NCI-H1092 (cell line): ENCODE data around the gene RAI14.
"Not testable (repeated sequence)": the region's sequence is repeated elsewhere in the genome, so short reads cannot be mapped to it uniquely, and the experiment has no call there.

Experiments
- DNase-seq: peaks from one replicate; lab custom pipeline; 2025; lab: John Stamatoyannopoulos, UW

Gene RAI14

DNA sequence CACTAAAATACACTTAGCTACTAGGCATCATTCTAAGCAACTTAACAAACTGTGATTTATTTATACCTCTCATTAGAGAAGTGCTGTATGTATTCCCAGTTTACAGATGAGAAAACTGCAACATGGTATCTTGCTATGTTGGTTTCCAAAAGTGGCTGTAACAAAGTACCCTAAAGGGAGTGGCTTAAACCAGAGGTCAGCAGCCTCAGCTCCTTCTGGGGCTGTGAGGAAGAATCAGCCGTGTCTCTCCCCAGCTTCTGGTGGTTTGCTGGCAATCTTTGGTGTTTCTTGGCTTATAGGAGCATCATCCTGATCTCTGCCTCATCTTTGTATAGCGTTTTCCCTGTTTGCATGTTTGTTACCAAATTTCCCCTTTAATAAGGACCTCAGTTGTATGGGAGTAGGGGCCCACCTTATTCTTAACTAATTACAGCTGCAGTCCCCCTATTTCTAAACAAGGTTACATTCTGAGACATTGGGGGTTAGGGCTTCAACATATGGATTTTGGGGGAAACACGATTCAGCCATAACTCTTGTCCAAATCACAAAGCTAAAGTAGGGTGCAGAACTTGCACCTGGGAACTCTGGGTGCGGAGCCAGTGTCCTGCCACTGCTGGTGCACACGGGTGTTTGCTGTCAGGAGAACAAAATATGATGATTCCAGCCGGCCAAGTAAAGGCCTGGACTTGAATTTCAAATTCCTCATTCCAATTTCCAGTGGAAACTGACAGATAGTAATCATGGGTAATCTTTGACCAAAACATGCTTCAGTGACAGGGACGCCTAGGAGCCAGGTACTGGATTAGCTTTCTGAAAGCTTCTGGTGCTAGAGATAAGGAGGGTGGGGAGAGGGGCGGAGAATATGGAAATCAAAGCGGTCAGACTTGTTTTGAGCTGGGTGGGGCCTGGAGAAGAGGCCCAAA, 43.3 kb downstream of the RAI14 start:
- no peak for DNase-seq

DNA sequence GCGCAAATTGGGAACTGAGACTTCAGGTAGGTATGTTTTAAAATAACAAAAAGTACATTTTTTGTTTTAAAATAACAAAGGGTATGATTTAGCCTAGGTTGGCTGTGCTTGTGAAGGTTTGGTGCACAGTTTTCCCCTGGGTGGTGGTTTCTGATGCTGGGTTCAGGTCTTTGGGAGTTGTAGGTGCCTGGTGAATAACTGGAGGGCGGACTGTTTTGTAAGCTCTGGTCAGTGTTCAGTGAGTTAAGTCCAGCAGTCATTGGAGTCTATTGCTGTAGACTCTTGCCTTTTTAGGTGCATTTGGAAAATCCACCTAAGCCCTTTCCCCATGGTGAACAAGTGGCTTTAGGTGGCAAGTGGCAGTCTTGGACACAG, 43.9 kb downstream of the RAI14 start:
- DNase-seq: no peak

DNA sequence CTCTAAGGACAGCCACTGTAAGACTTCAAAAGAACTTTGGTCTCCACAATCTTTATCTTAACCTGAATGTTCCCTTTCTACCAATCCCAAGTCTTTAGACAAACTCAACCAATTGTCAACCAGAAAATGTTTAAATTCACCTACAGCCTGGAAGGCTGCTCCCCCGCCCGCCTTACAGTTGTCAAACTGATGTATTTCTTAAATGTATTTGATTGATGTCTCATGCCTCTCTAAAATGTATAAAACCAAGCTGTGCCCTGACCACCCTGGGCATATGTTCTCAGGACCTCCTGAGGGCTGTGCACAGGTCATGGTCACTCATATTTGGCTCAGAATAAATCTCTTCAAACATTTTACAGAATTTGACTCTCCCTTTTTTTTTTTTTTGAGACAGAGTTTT, 45.3 kb downstream of the RAI14 start:
- DNase-seq: not testable (repeated sequence)

DNA sequence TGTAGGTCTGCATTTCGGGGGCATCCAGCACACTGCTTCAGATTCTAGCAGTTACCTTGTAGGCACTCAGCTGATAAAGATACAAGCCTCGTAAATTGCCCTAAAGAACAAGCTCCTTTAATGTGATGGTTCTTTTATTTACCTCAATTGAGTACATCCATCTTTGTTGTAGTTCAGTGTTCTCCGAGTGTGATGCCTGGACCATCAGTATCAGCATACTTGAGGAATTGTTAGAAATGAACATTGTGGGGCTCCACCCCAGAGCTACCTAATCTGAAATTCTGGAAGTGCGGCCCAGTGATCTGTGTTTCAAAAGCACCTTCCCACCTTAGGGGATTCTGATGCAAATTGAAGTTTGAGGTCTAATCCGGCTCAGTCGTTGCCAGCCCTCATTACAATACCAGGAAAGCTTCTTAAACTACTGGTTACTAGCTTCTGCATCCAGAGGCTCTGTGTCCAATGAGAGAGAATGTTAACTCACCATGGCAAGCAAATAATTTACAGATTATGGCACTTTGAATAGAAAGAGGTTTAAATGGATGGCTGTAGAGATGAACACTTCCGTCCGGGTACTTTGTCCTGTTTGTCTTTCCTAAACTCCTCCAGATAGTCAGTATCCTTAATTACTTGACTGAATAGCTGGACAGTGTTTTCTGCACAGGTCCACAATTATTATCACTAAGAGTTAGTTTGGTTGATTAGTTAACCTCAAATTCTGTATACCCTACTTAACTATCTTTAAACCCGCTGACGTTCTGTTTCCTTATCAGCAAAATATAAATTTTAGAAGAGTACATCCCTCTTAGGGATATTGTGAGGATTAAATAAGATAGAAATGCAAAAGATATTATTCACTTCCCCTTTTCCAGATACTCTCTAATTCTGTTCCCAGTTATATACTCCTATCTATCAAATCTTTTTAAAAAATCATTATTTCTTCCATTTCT, 47.9 kb downstream of the RAI14 start:
- DNase-seq: no peak

DNA sequence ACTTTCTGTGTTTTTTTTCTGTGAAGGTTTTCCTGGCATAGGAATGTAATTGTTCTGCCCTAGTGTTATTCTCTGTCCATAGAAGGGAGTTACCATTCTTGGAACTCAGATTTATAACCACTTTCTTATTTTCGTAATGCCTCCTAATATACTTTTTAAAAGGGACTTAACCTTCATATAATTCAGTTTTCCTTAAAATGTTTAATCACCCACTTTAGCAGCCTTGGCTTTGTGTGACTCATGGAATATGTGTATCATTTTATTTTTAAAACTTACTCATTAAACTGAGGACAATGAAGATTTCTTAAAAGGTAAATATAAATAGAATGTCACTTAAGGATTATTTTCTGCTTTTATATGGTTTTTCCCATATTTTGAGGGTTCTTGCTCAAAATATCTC, 50.0 kb downstream of the RAI14 start:
- DNase-seq: no peak

DNA sequence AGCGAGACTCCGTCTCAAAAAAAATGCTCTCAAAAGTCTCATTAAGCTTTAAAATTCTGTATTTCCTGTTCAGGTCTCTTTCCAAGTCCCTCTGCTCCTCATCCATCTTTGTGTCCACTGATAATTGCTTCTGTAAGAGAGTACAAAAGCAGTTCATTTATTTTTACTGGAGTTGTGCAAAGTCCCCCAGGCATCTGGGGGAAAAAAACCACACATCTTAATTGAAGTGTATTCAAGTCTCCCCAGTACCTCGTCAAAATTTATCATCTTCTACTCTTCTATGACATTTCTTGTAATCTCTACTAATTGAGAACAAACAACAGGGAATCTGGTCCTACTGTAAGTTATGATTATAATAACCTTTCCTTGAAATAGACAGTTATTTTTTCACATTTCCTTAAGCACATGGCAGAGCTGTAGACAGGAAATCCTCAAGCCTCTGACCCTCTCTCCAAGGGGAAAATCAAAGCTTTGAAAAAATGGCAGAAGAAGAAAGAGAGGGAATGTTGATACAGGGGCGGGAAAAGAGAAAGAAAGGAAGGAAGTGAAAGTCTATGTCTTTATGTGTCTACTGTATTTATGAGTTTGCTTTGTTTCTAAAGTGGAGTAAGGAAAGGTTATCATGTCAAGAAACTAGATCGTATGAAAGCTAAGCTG, 51.5 kb downstream of the RAI14 start:
- no peak for DNase-seq

DNA sequence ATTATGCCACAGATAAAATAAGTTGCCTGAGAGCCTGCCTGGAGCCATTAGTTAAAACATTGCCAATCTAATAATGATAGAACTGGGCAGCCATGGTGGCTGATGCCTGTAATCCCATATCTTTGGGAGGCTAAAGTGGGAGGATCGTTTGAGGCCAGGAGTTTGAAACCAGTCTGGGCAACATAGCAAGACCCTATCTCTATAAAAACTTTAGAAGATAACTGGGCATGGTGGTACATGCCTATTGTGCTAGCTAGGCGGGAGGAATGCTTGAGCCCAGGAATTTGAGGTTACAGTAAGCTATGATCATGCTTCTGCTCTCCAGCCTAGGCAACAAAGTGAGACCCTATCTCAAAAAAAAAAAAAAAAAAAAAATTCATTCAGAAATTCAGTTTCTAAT, 52.6 kb downstream of the RAI14 start:
- DNase-seq: no peak

DNA sequence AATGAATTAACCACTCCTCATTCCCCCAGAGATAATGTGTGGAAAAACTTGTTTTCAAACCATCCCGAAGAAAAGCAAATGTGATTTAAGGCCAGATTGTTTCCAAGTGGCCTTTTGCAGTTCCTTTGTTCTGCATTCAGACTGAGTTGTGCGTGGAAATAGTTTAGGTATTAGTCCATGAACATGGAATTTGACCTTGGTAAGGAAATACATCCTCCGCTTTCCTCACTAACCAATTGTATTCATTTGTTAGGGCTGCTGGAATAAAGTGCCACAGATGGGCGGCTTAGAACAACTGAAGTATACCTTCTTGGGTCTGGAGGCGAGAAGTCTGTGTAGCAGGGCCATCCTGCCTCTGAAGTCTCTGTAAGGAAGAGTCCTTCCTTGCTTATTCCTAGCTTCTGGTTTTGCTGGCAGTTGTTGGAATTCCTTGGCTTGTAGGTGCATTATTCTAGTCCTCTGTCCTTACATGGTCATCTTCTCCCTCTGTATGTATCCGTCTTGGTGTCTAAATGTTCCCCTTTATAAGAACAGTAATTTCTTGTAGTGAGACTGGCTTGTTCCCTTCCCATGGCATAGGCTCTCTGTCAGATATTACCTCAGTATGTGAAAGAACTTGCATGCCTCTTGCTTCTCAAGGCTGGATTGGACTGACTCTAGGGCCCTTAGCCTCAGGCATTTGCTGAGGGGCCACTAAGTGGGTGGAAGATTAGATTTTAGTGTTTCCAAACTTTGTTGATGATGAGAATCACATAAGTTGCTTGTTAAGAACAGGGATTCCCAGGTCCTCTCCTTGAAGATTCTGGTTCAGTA, 53.9 kb downstream of the RAI14 start:
- DNase-seq: no peak

DNA sequence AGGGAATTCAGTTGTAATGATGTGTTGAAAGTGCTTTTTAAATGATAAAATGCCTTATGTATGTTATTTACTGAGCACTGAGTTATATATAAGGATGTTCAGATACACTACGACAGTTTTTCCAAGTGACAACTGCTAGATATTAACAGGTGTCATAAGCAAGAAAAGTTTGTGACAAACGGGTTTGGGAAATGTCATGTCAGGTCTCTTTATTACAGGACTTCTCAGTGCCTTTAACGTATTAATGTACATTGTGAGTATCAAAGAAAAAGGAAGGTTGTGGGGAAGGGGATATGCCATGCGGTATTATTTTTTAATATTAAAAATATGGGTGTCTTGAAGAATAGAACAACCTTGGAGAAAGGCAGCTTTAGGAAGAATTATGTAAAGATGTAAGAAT, 56.4 kb downstream of the RAI14 start:
- DNase-seq: no peak

DNA sequence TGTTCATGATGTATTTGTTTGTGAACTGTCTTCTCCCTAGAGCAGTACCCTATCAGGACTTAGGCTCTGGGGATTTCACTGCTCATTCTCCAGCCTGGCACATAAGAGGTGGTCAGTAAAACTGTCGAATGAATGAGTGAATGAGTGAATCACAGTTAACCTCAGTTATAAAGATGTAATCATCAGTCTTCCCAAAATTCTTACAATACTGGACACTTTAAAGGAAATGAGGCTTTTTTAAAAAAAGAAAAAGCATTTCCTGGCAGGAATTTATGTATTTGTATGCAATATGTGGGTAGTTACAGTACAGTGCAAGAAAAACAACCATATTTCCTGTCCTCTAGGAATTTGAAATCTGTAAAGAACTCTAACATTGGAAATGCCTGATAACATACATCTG, 59.6 kb downstream of the RAI14 start:
- no peak for DNase-seq

DNA sequence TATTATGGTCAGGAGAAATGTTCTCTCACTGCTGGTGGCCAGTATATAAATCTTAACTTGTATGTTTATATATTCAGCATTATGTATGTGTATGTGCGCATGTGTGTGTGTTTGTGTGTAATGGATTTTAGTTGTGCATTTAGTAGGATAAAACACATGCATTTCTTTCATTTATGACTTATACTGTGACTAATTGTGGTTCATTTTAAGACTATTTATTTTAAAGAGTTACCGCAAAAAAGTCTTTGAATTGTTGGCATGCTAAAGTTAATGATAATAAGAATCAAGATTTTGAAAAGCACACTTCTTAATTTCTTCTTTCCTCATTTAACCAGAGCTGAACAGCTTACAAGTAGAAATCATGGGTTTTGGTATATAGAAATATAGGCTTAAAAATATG, 60.9 kb downstream of the RAI14 start:
- DNase-seq: no peak

DNA sequence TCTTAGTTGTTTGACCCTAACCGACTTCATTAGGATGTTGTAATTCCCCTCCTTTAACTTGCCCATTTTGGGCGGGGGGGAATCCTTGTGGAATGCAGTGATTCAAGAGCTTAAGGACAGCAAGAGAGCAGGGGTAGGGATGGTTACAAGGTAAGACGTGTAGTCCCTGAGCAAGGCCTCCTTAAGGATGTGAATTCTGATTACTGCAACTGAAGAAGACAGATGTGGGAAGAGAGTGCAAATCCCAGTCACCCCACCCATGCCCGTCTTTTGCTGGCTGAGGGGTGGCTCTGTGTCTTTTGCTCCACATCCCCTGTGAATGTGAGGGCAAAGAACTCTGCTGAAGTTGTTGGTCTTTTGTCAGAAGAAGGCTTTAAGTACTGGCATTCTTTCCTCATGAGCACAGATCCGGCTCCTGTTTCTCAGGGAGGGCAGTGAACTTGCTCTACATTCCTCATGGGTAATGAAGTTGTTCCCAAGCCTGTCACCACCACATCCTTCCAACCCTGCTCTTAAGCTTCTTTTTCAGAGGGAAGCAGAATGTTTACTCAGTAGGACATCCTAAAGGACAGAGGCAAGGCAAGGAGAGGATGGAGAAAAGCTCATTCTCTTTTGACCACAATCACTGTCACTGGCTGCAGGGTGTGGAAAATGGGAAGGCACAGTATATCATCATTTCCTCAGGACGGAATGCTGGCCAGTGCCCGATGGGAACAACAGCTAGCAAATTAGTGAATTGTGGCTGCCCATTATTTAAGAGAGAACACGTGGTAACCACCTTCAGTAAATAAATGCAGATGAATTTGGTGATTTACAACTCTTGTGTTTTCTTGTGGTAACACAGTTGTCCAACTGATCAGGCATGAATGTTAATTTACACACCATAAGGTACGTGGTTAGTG, 61.5 kb downstream of the RAI14 start:
- DNase-seq: no peak

DNA sequence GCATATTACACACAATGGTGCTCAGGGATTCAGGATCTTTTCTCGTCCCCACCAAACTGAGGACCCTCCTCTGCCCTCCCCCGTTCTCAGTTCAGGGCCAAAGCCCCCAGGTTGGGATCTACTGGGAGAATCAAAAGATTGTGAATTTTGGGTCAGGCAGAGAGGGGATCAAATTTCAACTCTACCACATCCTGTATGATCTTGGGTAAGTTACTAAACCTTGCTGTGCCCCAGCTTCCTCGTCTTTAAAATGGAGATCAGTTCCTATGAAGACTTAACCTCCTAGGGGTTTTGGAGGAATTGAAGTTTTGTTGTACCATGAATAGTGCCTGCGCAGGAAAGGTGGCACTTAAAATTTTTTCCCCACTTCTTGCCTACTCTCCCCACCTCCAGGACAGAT, 62.4 kb downstream of the RAI14 start:
- no peak for DNase-seq

DNA sequence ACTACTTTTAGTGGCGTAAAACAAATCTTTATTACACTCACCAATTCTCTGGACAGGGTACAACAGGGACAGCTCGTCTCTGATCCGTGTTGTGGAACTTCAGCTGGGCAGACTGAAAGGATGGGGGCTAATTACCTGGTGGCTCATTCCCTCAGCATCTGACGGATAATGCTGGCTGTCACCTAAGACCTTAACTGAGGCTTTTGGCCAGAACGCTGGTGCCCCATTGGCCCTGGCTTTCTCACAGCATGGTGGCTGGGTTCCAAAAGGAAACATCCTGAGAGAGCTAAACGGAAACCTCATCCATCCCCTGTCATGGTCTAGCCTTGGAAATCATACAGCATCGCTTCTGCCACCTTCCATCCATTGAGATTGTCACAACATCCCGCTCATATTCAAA, 62.9 kb downstream of the RAI14 start:
- DNase-seq: no peak

DNA sequence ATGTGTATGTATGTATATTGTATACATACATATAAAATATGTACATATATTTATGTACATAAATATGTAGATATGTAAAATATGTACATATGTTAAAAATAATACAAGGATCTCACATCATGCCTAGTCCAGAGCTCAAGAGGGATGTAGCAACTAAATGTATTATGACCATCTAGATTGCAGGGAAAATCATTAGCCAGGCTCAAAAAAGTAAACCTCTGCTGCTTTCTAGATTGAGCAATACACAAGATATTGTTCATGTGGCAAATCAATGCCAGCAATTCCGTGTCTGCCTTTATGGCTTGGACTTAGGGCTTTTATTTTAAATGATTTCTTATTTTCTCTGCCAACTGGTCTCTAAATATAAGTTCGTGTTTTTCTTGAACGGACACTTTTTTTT, 65.2 kb downstream of the RAI14 start:
- DNase-seq: no peak

DNA sequence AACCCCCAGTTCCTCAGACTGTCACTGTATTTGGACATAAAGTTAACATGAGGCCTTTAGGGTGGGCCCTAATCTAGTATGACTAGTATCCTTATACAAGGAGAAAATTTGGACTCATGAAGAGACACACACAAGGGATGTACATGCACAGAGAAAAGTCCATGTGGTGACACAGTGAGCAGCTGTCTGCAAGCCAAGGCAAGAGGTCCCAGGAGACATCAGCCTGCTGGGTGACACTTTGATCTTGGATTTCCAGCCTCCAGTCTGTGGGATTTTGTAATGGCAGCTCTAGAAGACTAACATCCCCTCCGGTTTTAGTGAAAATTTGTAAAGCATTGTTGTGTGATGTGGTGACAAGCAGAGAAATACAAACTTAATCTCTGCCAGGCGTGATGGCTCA, 66.1 kb downstream of the RAI14 start:
- DNase-seq: no peak

DNA sequence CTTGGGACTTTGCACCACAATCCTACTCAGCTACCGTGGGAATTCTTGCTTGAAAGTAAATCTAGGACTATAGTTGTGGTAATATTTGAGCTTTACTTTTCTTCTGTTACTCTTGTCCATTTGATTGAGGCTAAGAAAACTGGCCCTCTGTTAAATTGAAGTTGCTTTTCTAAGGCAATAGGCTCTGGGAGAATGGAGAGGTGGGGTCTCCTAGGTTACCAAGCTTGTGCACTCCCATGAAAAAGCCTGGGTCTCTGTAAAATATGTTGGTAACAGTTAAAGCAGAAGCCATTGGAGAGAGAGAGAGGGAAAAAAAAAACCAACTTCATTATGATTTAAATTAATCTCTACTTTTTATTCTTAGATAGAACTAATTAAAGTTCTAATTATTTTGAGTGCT, 68.6 kb downstream of the RAI14 start:
- DNase-seq: no peak

DNA sequence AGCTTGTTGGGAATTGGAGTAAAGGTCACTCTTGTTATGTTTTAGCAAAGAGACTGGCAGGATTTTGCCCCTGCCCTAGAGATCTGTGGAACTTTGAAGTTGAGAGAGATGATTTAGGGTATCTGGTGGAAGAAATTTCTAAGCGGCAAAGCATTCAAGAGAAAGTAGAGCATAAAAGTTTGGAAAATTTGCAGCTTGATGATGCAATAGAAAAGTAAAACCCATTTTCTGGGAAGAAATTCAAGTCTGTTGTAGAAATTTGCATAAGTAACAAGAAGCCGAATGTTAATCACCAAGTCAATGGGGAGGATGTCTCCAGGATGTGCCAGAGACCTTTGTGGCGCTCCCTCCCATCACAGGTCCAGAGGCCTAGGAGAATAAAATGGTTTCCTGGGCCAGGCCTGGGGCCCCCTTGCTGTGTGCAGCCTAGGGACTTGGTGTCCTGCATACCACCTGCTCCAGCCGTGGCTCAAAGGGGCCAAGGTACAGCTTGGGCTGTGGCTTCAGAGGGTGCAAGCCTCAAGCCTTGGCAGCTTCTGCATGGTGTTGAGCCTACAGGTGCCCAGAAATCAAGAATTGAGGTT, 71.1 kb downstream of the RAI14 start:
- DNase-seq: not testable (repeated sequence)

DNA sequence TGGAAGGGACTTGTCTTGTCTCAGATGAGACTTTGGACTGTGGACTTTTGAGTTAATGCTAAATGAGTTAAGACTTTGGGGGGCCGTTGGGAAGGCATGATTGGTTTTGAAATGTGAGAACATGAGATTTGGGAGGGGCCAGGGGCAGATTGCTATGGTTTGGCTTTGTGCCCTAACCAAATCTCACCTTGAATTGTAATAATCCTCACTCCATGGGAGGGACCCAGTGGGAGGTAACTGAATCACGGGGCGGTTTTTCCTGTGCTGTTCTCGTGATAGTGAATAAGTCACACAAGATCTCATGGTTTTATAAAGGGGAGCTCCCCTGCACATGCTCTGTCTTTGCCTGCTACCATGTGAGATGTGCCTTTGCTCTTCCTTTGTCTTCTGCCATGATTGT, 72.1 kb downstream of the RAI14 start:
- no peak for DNase-seq
